ENCODE results near the gene KCNK6.
"Not testable (repeated sequence)": the region's sequence is repeated elsewhere in the genome, so short reads cannot be mapped to it uniquely, and the experiment has no call there.

The KCNK6 gene

GRCh38 chr19:38362076-38362945, 42.7 kb downstream of the KCNK6 start:
- peak; percentile 31 for DNase-seq (ENCODE audit: low read depth)

- not testable (repeated sequence) for DNase-seq (ENCODE audit: low read depth)
Observed at GRCh38 chr19:38362946-38363688, 43.5 kb downstream of the KCNK6 start.

GRCh38 chr19:38367041-38367440, 47.4 kb downstream of the KCNK6 start:
- no peak for DNase-seq (ENCODE audit: low read depth)

- DNase-seq (ENCODE audit: low read depth) = no peak
Observed at GRCh38 chr19:38369584-38369983, 49.9 kb downstream of the KCNK6 start.

GRCh38 chr19:38370299-38370698, 50.7 kb downstream of the KCNK6 start:
- no peak for DNase-seq (ENCODE audit: low read depth)

GRCh38 chr19:38371081-38371480, 51.4 kb downstream of the KCNK6 start:
- no peak for DNase-seq (ENCODE audit: low read depth)

GRCh38 chr19:38373907-38374331, 54.3 kb downstream of the KCNK6 start:
- DNase-seq (ENCODE audit: low read depth) = no peak

- DNase-seq (ENCODE audit: low read depth) = peak; percentile 97
Observed at GRCh38 chr19:38374332-38375097, 54.9 kb downstream of the KCNK6 start, which contains the start of gene PSMD8. Gene PSMD8 (plus strand): TSS chr19:38374571. CDS start chr19:38374602, 31 bp downstream.

- no peak for DNase-seq (ENCODE audit: low read depth)
Observed at GRCh38 chr19:38375098-38375493, 55.5 kb downstream of the KCNK6 start.

GRCh38 chr19:38375748-38376147, 56.1 kb downstream of the KCNK6 start:
- no peak for DNase-seq (ENCODE audit: low read depth)

- no peak for DNase-seq (ENCODE audit: low read depth)
Observed at GRCh38 chr19:38376576-38376975, 56.9 kb downstream of the KCNK6 start.

GRCh38 chr19:38377052-38377451, 57.4 kb downstream of the KCNK6 start:
- DNase-seq (ENCODE audit: low read depth) = no peak

- no peak for DNase-seq (ENCODE audit: low read depth)
Observed at GRCh38 chr19:38378866-38379265, 59.2 kb downstream of the KCNK6 start.

GRCh38 chr19:38381138-38381537, 61.5 kb downstream of the KCNK6 start:
- no peak for DNase-seq (ENCODE audit: low read depth)

Data from stromal cell of bone marrow (primary cell).